CD4-positive, alpha-beta T cell treated with Interleukin-6 for 4 hours (primary cell): Measurements from ENCODE around the gene GABRP.
"Not testable (repeated sequence)": the region's sequence is repeated elsewhere in the genome, so short reads cannot be mapped to it uniquely, and the experiment has no call there.

Source experiments
- DNase-seq: peaks from one replicate; pipeline ENCODE4 v3.0.0-alpha.2; 2020; ENCODE audit warnings: mixed read lengths

Gene GABRP

DNA sequence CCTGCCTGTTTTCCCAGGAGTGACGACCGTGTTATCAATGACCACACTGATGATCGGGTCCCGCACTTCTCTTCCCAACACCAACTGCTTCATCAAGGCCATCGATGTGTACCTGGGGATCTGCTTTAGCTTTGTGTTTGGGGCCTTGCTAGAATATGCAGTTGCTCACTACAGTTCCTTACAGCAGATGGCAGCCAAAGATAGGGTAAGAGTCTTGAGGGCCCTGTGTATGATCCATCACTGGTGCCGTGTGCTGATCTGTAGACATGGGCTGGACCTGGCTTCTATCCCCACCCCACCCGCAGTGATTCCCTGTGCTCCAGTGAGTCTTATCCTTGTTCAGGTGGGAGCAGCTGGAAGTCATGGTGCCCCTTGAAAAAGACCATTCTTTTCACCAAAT is 26.0 kb downstream of the GABRP start:
- DNase-seq, result no peak

DNA sequence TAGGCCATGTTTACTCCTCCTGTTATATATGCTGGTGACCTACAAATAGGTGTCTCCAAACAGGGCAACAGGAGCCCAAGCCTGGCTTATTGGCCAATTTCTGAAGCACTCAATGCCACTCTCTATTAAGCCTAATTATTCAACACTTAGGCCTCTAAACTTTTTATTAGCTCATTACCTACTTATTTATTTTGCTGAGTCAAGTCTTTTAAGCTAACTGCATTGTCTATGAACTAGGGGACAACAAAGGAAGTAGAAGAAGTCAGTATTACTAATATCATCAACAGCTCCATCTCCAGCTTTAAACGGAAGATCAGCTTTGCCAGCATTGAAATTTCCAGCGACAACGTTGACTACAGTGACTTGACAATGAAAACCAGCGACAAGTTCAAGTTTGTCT is 28.2 kb downstream of the GABRP start:
- DNase-seq, result no peak

DNA sequence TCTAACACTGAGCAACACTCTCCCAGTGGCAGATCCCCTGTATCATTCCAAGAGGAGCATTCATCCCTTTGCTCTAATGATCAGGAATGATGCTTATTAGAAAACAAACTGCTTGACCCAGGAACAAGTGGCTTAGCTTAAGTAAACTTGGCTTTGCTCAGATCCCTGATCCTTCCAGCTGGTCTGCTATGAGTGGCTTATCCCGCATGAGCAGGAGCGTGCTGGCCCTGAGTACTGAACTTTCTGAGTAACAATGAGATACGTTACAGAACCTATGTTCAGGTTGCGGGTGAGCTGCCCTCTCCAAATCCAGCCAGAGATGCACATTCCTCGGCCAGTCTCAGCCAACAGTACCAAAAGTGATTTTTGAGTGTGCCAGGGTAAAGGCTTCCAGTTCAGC is 29.7 kb downstream of the GABRP start:
- no peak for DNase-seq

DNA sequence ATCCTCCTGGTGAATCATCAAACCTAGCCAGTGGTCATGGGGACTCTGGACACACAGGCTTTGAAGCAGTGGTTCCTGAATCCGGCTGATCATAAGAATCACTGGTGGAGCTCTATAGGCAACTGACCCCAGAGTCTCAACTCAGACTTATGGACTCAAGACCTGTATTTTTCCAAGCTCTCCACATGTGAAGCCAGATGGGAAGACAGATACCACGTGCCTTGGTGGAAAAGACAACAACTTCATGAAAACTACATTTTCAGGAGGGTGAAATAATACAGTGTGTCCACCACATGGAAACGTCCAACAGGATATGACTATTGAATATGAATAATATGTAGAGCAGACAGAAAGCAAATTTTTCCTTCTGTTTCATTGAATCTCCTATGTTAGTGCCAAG is 33.7 kb downstream of the GABRP start:
- no peak for DNase-seq

DNA sequence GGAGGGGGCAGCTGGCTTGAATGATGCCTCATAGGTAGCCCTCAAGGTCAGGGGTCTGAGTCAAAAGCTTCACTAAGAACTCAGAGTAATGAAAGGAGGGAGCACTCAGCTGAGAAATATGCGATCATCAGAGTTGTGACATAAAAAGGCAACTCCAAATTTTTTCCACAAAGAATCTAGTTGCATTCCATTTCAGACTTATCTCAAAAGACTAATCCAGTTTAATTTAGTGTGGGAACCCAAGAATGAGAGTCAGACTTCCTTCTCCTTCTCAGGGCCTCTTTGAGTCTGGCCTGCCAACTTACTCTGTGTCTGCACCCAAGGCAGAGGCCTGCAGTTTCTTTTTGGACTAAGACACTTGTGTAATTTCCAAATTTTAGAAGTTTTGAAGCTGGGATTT is 34.7 kb downstream of the GABRP start:
- no peak for DNase-seq

DNA sequence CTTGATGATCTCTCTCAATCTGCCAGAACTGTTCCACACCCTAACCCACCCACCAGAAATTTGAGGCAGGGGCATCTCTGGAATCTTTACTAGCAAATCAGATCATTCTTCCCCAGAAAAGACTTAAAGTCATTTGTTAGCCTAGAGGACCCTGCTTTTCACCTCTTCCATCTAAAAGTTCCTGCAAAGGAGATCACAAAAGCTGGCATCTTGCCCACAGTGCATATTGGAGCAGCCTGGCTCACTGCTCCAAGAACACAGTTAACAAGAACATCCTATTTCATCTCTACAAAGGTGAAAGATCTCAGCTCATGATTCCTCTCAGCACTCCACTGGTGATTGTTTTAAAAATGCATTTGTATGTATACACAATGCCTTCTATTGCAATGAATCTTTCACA is 36.3 kb downstream of the GABRP start:
- no peak for DNase-seq

DNA sequence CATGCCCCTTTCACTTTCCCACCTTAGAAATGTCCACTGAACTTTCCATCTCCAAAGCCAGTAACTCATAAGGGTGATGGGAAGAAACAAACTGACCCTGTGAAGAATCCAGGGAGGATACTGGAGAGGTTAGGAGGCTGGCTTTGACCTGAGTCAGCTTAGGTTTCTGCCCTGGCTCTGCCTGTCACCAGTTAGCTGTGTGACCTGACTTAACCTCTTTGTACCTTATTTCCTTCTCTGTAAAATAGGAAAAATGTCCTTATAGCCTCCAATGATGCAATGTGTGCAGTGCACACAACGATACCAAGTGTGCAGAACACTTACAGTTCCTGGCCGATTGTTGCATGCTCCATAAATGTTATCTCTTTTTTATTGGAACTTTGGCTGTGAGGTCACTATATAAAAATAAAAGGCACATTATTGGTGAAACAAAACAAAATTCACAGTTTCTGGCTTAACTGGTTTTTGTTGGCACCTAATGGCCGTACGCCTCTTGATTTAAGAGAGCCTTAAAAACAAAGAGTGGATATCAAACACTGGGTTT is 37.8 kb downstream of the GABRP start:
- DNase-seq, result no peak

DNA sequence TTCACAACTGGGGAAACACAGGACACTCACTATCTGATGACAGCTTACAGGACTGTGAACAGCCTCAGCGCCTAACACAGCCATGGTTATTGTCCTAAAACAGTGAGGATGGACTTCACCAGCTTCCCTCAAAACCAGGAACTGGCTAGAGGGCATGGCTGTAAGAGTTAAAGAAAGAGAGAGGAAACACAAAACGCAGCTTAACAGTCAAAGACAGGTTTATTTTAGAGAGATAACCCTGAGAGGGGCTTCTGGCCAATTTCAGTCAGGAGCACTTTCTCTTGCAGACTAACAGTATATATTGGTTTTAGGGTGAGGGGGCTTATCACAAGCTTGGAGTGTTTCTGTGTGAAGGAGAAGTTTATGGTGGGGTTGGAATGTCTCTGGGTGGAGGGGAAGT is 42.6 kb downstream of the GABRP start:
- no peak for DNase-seq

DNA sequence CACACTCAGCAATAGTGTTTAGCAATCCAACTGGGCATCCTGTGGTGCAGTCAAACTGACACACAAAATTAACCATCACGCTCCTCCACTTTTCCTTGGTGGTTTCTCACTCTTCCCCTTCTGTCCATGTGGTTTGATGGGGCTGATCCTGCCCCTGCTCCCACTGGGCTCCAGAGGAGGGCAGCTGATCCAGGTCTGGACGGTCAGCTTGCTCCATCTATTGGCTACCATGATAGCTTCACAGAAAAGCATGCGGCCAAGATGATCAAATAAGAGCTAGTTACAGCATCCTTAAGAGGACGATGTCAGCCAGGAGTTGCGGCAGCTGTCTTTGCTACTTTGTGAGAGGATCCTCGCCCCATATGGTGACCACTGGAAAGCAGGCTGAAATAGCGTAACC is 48.7 kb downstream of the GABRP start:
- DNase-seq, result no peak

DNA sequence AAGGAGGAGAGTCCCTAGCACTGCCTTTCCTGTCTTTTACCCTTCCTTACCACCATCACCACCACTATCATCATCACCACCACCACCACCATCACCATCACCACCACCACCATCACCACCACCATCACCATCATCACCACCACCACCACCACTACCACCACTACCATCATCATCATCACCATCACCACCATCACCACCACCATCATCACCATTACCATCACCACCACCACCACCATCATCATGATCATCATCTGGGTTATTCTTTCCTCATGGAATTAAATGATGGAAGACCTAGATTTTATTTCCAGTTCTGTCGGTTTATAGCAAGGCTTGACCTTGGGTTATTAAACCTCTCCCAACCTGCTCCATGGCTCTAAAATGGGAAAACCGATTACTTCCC is 50.5 kb downstream of the GABRP start:
- DNase-seq, result not testable (repeated sequence)

DNA sequence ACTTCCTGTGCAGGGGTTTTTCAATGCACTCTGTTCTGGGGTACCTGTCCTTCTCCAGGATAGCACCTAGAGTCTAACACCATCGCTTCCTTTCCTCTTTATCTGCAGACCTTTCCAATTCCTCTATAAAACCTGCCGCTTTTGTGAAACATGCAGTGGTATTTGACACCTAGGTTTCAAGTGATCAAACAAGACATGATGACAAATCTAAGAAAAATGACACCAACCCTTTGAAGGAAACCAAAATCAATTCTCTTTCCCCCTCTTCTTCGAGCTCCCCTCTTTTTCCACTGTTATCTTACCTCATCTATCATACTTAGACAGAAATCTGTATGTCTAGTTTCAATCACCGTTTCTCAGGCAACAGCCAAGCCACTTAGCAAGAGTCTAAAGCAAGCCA is 52.7 kb downstream of the GABRP start:
- no peak for DNase-seq

DNA sequence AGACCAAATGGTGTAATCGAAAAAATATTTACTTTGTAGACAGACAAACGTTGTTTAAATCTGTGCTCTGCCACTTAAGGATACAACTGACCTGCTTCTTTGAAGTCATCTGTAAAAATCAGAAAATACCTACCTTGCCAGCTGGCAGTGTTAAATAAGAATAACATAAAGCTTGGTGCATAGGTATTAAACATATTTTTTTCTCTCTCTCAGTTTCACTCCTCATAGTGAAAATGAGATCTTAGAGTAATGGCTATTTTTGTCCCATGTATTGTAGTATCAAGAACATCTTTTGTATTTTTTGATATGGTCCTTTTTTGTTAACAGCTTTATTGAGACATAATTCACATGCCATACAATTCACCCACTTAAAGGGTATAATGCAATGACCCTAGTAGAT is 60.3 kb downstream of the GABRP start:
- DNase-seq, result no peak

DNA sequence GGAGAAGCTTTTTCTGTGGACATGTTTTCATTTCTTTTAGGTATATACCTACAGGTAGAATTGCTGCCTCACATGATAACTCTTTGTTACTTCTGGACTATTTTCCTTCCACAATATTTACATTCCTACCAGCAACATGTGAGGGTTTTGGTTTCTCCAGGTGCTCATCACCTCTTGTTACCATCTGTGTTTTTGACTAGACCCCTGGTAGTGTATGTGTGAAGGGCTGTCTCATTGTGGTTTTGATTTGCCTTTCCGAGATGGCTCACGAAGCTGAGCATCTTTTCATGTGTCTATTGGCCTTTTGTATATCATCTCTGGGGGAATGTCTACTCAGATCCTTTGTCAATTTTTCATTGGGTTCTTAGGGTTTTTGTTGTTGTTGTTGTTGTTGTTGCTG is 61.1 kb downstream of the GABRP start:
- no peak for DNase-seq

DNA sequence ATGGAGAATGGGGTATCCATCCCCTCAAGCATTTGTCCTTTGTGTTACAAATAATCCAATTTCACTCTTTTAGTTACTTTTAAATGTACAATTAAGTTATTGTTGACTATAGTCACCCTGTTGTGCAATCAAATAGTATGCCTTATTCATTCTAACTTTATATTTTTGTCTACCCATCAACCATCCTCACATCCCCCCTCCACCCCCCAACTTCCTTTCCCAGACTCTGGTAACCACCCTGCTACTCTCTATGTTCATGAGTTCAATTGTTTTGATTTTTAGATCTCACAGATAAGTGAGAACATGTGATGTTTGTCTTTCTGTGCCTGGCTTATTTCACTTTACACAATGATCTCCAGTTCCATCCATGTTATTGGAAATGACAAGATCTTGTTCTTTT is 62.9 kb downstream of the GABRP start:
- no peak for DNase-seq

DNA sequence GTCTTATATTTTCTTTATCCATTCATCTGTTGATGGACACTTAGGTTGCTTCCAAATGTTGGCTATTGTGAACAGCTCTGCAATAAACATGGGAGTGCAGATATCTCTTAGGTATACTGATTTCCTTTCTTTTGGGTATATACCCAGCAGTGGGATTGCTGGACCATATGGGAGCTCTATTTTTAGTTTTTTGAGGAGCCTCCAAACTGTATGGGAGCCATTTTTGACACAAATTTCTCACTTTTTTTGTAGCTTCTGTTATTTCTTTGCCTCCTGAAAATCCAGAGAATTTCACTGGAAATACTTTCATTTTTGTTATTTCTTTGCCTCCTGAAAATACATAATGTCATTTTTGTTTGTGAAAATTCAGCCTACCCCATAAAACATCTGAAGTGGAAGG is 63.3 kb downstream of the GABRP start:
- no peak for DNase-seq

DNA sequence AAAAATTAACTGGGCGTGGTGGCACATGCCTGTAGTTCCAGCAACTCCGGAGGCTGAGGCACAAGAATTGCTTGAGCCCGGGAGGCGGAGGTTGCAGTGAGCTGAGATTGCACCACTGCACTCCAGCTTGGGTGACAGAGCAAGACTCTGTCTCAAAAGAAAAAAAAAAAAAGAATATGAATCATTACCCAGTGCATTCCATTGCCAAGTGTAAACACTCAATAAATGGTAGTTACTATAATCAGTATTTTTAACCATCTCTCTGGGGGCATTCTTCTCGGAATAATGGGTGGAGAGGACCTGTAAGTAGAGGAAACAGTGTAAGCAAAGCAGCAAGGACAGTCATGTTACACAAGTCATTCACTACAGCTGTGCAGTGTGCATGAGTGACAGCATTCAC is 64.5 kb downstream of the GABRP start:
- no peak for DNase-seq

DNA sequence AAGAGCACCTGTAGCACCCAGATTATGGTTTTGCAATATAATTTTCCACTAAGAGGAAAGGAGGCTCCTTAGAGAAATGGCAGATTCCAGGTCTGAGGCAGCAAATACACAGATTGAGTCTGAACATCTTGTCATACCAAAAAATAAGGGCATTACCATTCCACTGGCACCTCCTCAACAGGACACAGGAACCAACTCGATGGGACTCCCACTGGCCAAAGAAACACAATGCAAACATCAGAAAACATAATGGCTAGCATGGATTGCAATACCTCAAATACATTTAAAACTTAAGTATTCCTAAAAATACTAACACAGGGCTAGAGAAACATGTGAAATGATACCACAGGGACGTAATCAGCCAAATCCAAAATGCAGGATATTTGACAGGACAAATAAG is 65.8 kb downstream of the GABRP start:
- DNase-seq, result no peak

DNA sequence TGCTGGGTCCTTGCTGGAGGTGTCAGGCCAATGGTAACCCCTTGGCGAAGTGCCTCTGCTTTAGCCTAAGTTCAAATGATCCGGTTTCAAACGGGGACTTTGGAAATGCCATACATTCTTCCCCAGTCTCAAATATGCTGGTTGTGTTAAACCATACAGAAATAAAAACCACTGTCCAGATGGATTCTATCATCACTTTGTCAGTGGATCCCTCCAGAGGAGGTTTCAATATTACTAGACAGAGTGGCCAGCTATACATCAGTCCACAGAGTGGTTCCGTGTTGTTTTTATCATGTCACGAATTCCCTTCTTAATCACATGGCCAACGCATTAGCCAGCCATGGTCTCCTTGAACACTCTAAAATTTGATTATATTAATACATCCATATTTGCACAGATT is 71.0 kb downstream of the GABRP start:
- no peak for DNase-seq

DNA sequence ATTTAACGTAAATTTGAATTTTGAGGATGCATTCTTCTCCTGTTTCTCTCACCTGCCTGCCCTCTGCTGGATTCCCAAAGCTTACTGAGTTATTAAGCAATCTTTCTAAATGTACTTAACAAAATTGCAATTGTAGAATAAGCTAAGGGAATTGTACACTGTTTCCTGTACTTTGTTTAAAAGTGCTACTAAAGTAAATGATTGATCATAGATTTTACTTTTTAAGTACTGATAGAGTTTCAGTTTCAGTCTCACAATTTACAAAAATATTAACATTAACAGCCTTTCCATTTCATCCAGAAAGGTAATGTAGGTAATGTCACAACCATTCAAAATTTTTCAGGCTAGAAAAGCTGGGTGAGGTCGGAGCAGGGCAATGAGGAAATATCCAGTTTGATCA is 73.5 kb downstream of the GABRP start:
- no peak for DNase-seq

DNA sequence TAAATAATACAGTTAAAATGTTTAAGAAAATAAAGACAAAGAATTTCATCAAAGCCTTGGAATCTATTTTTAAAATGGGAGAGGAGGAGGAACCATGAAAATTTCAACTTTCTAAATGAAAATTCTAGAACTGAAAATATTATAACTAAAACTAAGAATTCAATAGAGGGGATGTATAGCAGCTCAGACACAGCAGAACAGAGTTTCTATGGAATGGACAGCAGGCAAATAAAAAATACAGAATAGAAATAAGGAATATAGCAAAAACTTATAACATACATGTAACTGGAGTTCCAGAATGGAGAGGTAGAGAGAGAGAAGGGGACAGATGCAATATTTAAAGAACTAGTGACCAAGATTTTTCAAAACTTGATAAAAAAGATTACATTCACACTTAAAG is 76.9 kb downstream of the GABRP start:
- DNase-seq, result no peak

DNA sequence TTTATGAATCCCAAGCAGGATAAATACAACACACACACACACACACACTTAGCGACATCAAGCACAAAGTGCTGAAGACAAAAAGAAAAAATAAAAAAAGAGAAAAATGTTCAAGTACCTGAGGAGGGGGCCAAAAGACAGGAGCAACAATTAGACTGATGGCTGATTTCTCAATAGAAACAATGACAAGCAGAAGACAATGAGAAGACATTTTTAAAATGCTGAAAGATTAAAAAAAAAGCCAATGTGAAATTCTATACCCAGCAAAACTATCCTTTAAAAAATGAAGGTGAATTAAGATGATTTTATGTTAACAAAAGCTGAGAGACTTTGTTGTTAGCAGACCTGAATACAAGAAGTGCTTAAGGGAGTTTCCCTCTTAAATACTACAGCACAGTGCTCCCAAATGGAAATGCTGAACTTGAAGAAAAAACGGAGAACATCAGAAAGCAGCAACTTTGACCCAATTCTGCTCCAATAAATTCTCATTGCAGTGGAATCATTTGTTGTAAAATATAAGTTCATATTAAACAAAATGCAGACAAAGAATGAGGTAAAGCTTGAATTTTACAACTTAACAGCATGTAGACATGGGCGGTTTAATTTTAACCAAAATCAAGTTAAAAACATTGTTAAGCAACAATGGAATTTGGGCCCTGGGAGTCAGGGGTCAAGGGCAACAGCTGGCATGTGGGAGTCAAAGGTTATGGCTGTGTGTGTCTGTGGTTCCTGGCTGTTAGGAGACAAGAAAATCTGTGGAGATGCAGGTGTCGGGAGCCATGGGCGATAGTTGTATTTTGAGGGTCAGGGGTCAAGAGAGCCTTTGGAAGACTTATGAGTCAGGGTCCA is 77.5 kb downstream of the GABRP start:
- no peak for DNase-seq

DNA sequence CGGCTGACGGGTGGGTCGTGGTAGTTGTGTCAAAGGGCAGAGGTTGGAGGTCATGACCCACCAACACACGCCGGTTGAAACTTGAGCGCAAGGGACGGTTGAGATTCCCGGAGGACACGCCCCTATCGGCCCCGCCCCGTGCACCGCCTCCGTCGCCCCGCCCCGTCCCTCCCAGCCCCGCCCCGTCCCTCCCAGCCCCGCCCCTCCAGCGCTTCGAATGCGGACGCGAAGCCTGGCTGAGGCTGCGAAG is 78.1 kb downstream of the GABRP start:
- DNase-seq, result no peak

DNA sequence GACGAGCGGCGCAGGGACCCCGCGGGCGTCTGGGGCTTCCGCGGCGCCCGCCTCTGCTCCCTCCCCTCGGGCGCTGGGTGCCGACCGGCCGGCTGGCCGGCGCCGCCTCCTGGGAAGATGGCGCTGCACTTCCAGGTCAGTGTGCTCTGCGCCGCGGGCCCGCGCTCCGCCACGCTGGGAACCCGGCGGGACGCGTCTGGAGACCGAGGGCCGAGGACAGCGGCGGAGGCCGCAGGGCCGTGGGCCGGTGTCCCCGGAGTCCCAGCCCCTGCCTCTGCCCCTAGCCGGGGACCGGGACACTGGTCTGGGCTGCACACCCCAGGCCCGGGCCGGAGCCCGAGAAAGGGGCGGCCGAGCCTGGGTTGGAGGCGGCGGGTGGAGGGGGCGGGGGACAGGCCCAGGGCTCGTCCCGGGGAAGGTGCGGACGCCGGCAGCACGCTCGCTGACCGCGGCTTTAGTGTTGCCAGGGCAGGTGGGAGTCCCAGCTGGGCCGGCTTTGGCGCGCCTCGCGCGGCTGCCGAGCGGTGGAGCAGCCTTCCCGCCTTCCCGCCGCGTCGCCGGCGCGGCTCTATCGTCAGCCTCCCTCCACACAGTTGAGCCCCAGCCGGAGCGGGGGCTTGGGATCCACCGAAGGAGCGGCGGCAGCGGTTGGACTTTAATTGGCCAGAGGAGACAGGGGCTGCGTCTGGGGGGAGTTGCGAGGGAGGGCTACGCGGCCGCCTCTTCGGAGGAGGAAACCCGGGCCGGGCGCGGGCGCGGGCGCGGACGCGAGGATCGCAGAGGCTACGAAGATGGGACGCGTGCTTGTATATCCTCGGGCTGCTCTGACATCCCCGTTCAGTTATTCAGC is 78.6 kb downstream of the GABRP start, which contains the start of gene RANBP17:
Gene RANBP17, plus strand, starts transcription at position 102 of the 850 bp plus-strand sequence.
- DNase-seq, result no peak

DNA sequence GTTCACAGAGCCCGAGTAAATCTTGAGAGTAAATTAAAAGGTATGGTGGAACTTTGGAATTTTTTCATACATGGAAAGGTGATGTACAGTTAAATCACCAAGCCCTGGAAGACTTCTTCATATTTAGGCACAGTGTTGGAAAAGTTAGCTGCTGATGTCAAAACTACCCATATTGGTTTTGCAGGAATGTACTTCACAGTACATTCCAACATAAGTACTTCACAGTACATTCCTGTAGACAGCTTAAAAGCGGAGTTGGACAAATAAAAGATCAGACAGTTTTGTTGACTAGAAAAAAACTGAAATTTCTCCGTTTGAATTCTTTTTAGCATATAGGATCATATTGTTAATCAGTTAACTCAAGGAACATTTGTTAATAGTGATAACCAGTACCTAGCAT is 80.1 kb downstream of the GABRP start:
- DNase-seq, result no peak
